ENCODE results near the gene LZTS3.
"Not testable (repeated sequence)": the region's sequence is repeated elsewhere in the genome, so short reads cannot be mapped to it uniquely, and the experiment has no call there.

The LZTS3 gene

GRCh38 chr20:3183896-3184612 lies 10.7 kb upstream of the LZTS3 start:
- no peaks in the 10 kb centered on the region for H3K27me3 ChIP-seq (ENCODE audit: insufficient read depth, low read length)
- H3K36me3 ChIP-seq (ENCODE audit: insufficient read depth, low read length) = peaks cover 5% of the 10 kb centered on the region
- H3K4me3 ChIP-seq (ENCODE audit: low read length) = no peak overlapping the region
- H3K4me1 ChIP-seq (ENCODE audit: insufficient read depth, low read length) = no peaks in the 10 kb centered on the region
- no peak overlapping the region for H2AFZ ChIP-seq (ENCODE audit: low read depth, low read length)
- H3K9me3 ChIP-seq (ENCODE audit: low read length) = no peaks in the 10 kb centered on the region

GRCh38 chr20:3182429-3182828 lies 9.1 kb upstream of the LZTS3 start:
- not testable (repeated sequence) for H2AFZ ChIP-seq (ENCODE audit: low read depth, low read length); H3K36me3 ChIP-seq (ENCODE audit: insufficient read depth, low read length); H3K9me3 ChIP-seq (ENCODE audit: low read length); H3K4me3 ChIP-seq (ENCODE audit: low read length); H3K4me1 ChIP-seq (ENCODE audit: insufficient read depth, low read length); H3K27me3 ChIP-seq (ENCODE audit: insufficient read depth, low read length)

- no peaks in the 10 kb centered on the region for H3K4me1 ChIP-seq (ENCODE audit: insufficient read depth, low read length)
- peaks cover 2% of the 10 kb centered on the region for H3K36me3 ChIP-seq (ENCODE audit: insufficient read depth, low read length)
- H3K9me3 ChIP-seq (ENCODE audit: low read length) = no peaks in the 10 kb centered on the region
- no peaks in the 10 kb centered on the region for H3K27me3 ChIP-seq (ENCODE audit: insufficient read depth, low read length)
- H2AFZ ChIP-seq (ENCODE audit: low read depth, low read length) = no peak overlapping the region
- no peak overlapping the region for H3K4me3 ChIP-seq (ENCODE audit: low read length)
Measured at GRCh38 chr20:3181270-3181669, 7.9 kb upstream of the LZTS3 start.

GRCh38 chr20:3180319-3180718 lies 7.0 kb upstream of the LZTS3 start:
- Histone ChIP-seq H3K36me3 (ENCODE audit: insufficient read depth, low read length) (peaks cover 2% of the 10 kb centered on the region), H3K27me3 (ENCODE audit: insufficient read depth, low read length) (no peaks in the 10 kb centered on the region), H3K9me3 (ENCODE audit: low read length) (no peaks in the 10 kb centered on the region), H2AFZ (ENCODE audit: low read depth, low read length) (no peak overlapping the region), H3K4me3 (ENCODE audit: low read length) (no peak overlapping the region), H3K4me1 (ENCODE audit: insufficient read depth, low read length) (peaks cover 4% of the 10 kb centered on the region)

DNA sequence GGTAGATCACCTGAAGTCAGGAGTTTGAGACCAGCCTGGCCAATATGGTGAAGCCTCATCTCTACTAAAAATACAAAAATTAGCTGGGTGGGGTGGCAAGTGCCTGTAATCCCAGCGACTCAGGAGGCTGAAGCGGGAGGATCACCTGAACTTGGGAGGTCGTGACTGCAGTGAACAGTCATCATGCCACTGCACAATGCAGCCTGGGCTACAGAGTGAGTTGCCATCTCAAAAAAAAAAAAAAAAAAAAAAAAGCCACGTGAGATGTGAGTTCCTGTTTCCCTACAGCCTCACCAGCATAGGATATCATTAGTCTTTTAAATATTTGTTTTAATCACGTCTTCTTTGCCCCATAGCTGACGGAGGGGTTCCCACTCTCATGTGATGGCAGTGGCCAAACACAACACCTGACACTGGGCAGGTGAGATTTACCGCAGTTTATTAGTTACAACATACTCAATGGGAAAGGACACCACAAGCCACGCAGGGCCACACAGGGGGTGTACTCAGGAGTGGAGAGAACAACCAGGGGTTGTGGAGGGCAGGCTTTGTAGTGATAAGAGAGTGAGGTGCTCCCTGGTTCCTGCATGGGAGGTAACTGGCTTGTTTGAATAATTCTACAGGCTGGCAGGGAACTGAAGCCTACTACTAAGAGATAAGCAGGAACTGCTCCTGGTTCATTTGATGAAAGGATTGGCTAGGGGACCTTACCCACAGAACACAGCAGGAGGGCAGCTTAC lies 4.6 kb upstream of the LZTS3 start:
- Histone ChIP-seq H2AFZ (ENCODE audit: low read depth, low read length) (no peak overlapping the region), H3K4me1 (ENCODE audit: insufficient read depth, low read length) (peaks cover 12% of the 10 kb centered on the region), H3K4me3 (ENCODE audit: low read length) (no peak overlapping the region)

DNA sequence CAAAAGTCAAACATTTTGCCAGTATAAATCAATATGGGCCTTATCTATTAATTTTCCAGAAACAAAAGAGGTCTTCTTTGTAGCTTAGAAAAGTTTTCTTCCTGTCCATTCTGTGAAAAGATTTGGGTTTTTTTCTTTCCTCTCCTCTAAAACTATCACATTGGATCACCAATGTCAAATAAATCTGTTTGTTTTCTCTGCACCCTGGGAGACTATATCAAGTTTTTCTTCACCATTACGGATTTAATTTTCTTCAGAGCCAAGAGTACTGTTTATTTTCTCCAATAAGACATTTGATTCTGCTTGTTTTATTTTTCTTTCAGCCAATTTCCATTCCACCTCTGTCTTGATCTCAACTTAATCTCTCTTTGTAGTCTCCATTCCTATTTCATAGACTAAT lies 1.9 kb upstream of the LZTS3 start:
- H3K9me3 ChIP-seq (ENCODE audit: low read length) = no peaks in the 10 kb centered on the region
- H3K27me3 ChIP-seq (ENCODE audit: insufficient read depth, low read length) = no peaks in the 10 kb centered on the region
- H3K36me3 ChIP-seq (ENCODE audit: insufficient read depth, low read length) = no peaks in the 10 kb centered on the region
- H3K4me3 ChIP-seq (ENCODE audit: low read length) = peak overlapping the region; percentile 89
- no peak overlapping the region for H2AFZ ChIP-seq (ENCODE audit: low read depth, low read length)
- peaks cover 21% of the 10 kb centered on the region for H3K4me1 ChIP-seq (ENCODE audit: insufficient read depth, low read length)

More for the DNA sequence above, 4.6 kb upstream of the LZTS3 start:
- Histone ChIP-seq H3K27me3 (ENCODE audit: insufficient read depth, low read length) (no peaks in the 10 kb centered on the region), H3K9me3 (ENCODE audit: low read length) (no peaks in the 10 kb centered on the region), H3K36me3 (ENCODE audit: insufficient read depth, low read length) (no peaks in the 10 kb centered on the region)

DNA sequence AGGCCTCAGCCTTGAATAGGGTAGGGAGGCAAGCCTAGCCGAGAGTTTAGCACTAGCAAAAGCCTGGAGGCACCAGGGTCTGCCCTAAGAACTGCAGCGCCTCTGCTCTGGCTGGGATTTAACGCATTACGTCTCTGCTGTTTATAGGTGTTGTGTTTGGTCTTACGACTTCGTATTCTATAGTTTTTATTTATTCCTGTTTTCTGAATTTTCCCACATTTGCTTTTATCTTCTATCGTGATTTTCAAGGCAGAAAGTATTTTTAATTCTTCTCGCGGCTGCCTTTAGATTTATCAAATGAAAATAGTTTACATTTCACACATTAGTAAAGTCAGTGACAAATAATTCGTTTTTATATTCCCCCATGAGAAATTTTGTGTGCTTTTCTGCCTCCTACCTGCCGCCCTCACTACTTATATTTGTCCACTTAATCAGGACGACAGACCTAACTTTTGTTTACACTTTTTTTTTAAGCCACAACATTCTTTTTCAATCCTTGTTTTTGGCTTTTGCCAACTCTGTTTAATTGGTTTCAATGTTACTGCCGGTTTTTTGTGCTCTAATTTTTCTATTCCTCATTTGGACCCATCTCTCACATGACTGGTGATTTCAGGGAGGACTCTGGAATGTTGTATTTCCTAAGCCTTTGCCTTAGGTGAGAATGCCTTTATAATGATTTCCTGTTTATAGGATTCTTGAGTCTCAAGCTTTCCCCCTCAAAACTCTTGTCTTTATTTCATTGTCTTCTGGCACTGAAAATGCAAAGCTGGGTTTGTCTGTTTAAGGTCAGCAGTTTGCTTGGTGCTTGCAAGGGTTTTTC lies 1.3 kb upstream of the LZTS3 start:
- peaks cover 21% of the 10 kb centered on the region for H3K4me1 ChIP-seq (ENCODE audit: insufficient read depth, low read length)
- peak overlapping the region; percentile 89 for H3K4me3 ChIP-seq (ENCODE audit: low read length)
- H3K27me3 ChIP-seq (ENCODE audit: insufficient read depth, low read length) = no peaks in the 10 kb centered on the region
- peak overlapping the region; percentile 97 for H2AFZ ChIP-seq (ENCODE audit: low read depth, low read length)
- no peaks in the 10 kb centered on the region for H3K36me3 ChIP-seq (ENCODE audit: insufficient read depth, low read length)
- H3K9me3 ChIP-seq (ENCODE audit: low read length) = no peaks in the 10 kb centered on the region

DNA sequence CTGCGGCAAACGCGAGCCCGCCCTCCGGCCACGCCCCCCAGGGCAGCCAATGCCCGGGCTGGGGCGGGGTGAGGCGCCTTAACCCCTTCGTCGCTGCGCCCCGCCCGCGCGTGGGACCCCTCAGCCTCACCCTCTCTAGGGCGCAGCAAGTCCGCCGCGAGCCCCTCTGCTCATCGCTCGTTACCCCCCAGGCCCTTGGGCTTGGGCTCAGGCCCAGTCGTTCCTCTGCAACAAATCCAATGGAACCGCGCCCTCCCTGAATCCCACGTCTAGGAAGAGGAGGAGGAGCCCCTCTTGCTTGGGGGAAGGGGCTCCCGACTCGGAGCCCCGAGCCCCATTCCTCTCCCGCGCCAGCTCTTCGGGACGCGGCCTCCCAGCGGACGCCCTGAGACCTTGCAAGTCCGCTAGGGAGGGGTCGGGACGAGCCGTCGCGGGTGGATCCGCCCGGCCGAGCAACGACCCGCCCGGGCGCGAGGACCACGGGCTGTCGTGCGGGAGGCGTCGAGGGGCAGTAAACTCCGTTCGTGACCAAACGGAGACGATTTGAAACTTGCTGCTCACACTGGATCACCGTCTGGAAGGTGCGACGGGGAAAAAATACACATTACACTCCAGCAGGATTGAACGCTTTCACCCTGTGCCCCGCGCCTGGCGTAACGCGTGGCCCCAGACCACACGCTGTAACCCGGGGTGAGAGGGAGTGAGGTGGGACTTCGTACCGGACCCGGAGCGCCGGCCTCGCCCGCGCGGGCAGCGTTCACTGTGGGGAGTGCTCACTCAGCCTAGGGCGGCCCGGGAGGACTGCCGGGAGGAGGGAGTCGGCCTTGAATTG lies 477 bp upstream of the LZTS3 start:
- Histone ChIP-seq H3K4me3 (ENCODE audit: low read length) (peak overlapping the region; percentile 89), H2AFZ (ENCODE audit: low read depth, low read length) (peak overlapping the region; percentile 97), H3K4me1 (ENCODE audit: insufficient read depth, low read length) (peaks cover 21% of the 10 kb centered on the region), H3K27me3 (ENCODE audit: insufficient read depth, low read length) (no peaks in the 10 kb centered on the region), H3K36me3 (ENCODE audit: insufficient read depth, low read length) (no peaks in the 10 kb centered on the region), H3K9me3 (ENCODE audit: low read length) (no peaks in the 10 kb centered on the region)

GRCh38 chr20:3172126-3172932 lies 1.0 kb downstream of the LZTS3 start:
- no peaks in the 10 kb centered on the region for H3K27me3 ChIP-seq (ENCODE audit: insufficient read depth, low read length)
- peak overlapping the region; percentile 89 for H3K4me3 ChIP-seq (ENCODE audit: low read length)
- peaks cover 21% of the 10 kb centered on the region for H3K4me1 ChIP-seq (ENCODE audit: insufficient read depth, low read length)
- no peaks in the 10 kb centered on the region for H3K9me3 ChIP-seq (ENCODE audit: low read length)
- peak overlapping the region; percentile 97 for H2AFZ ChIP-seq (ENCODE audit: low read depth, low read length)
- no peaks in the 10 kb centered on the region for H3K36me3 ChIP-seq (ENCODE audit: insufficient read depth, low read length)

- no peaks in the 10 kb centered on the region for H3K27me3 ChIP-seq (ENCODE audit: insufficient read depth, low read length)
- H3K4me1 ChIP-seq (ENCODE audit: insufficient read depth, low read length) = peaks cover 21% of the 10 kb centered on the region
- no peak overlapping the region for H3K4me3 ChIP-seq (ENCODE audit: low read length)
- no peaks in the 10 kb centered on the region for H3K36me3 ChIP-seq (ENCODE audit: insufficient read depth, low read length)
- H3K9me3 ChIP-seq (ENCODE audit: low read length) = no peaks in the 10 kb centered on the region
- no peak overlapping the region for H2AFZ ChIP-seq (ENCODE audit: low read depth, low read length)
Measured at GRCh38 chr20:3171391-3172125, 1.8 kb downstream of the LZTS3 start.

DNA sequence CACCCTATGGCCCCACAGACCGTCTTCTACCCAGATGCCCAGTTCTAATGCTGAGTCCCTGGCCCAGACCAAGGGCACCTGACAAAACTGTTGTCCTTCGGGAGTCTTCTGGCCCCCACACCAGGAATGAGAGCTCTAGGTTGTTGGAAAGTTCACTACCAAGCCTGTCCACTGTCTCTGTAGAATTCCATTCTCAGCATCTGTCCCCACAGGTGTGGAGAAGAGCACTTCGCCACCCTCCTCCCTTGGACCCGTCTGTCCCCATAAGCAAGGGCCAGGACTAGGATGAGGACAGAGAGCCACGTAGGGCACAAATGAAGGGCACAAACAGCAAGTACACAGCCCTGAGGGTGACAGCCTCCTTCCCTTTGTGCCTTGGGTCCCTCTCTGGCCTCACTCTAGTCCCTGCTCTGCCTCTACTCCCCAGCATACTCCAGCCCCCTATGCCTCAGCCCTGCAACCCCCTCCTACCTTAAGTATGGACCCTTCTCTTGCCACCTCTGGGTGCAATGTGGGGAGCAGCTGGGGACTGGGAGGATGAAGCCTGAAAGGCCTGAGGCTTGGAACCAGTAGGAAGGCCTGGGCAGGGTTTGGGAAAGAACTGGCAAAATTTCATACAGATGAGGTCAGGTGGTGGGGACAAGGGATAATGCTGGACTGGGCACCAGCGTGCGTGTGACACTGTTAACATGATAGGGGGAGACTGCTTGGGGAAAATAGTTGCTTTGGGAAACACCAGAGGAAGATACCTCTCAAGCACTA lies 4.3 kb downstream of the LZTS3 start:
- Histone ChIP-seq H3K4me3 (ENCODE audit: low read length) (no peak overlapping the region), H3K4me1 (ENCODE audit: insufficient read depth, low read length) (peaks cover 9% of the 10 kb centered on the region)

More for the DNA sequence above, 4.3 kb downstream of the LZTS3 start:
- no peaks in the 10 kb centered on the region for H3K27me3 ChIP-seq (ENCODE audit: insufficient read depth, low read length)
- no peaks in the 10 kb centered on the region for H3K36me3 ChIP-seq (ENCODE audit: insufficient read depth, low read length)
- H3K9me3 ChIP-seq (ENCODE audit: low read length) = no peaks in the 10 kb centered on the region
- no peak overlapping the region for H2AFZ ChIP-seq (ENCODE audit: low read depth, low read length)

All from neuron (in vitro differentiated cells).